ENCODE data around the gene EMP3. TPM values are rescaled to one million over a fixed set of nuclear protein-coding genes. Genes with fewer than 3 reads are reported as not detected.
A peak's percentile ranks its signal among the peaks of the same experiment; 100 is the strongest.

EMP3 gene
- total and polyA plus RNA-seq, 5 experiments from 2014 or later, result 275 to 721 (median 514) TPM

- no peak for DNase-seq
- no peak for ATAC-seq
- POLR2A ChIA-PET, result interaction anchor here (10.6 kb wide), 1 partner anchor 18 kb away, joined by 484 read pairs; the partner anchor contains the start of gene EMP3
- H3K27ac Mint-ChIP-seq, result peak overlapping the region in 2 of 10 donors; percentile 66 to 68
- H3K4me3 Mint-ChIP-seq, result no peak overlapping the region
- peaks cover 9 to 12% (median 10%) of the 10 kb centered on the region in 4 donors for H3K4me1 Mint-ChIP-seq
- no peaks in the 10 kb centered on the region for H3K9me3 Mint-ChIP-seq
- H3K36me3 Mint-ChIP-seq, result peaks cover 0 to 9% (median 2%) of the 10 kb centered on the region in 3 donors
- no peaks in the 10 kb centered on the region for H3K27me3 Mint-ChIP-seq
Measured at GRCh38 chr19:48338802-48339503, 13.6 kb downstream of the EMP3 start.

- Mint-ChIP-seq H3K36me3 (peaks cover 0 to 14% (median 2%) of the 10 kb centered on the region in 3 donors), H3K4me3 (no peak overlapping the region), H3K9me3 (no peaks in the 10 kb centered on the region), H3K27ac (no peak overlapping the region), H3K4me1 (peaks cover 0 to 3% (median 0%) of the 10 kb centered on the region in 4 donors), H3K27me3 (no peaks in the 10 kb centered on the region)
- ATAC-seq, result no peak
- POLR2A ChIA-PET, result interaction anchor here (1.4 kb wide), 2 partner anchors 16 to 20 kb away, joined by 4 to 5 read pairs; partner anchors contain the start of gene EMP3
- DNase-seq, result no peak
Measured at GRCh38 chr19:48340995-48341394, 15.6 kb downstream of the EMP3 start.

GRCh38 chr19:48341515-48342413, 16.4 kb downstream of the EMP3 start:
- POLR2A ChIA-PET, result interaction anchor here (1.4 kb wide), 2 partner anchors 16 to 20 kb away, joined by 4 to 5 read pairs; partner anchors contain the start of gene EMP3
- ATAC-seq, result no peak

GRCh38 chr19:48342414-48342738, 17.0 kb downstream of the EMP3 start:
- Mint-ChIP-seq H3K27ac (no peak overlapping the region), H3K9me3 (no peaks in the 10 kb centered on the region), H3K4me3 (no peak overlapping the region), H3K27me3 (no peaks in the 10 kb centered on the region), H3K36me3 (peaks cover 0 to 18% (median 2%) of the 10 kb centered on the region in 3 donors), H3K4me1 (peaks cover 0 to 3% (median 0%) of the 10 kb centered on the region in 4 donors)
- no peak for DNase-seq
- ATAC-seq, result no peak
- POLR2A ChIA-PET, result no interaction called here

More at GRCh38 chr19:48341515-48342413, 16.4 kb downstream of the EMP3 start:
- Mint-ChIP-seq H3K4me3 (no peak overlapping the region), H3K4me1 (peaks cover 0 to 3% (median 0%) of the 10 kb centered on the region in 4 donors), H3K36me3 (peaks cover 0 to 16% (median 2%) of the 10 kb centered on the region in 3 donors), H3K27me3 (no peaks in the 10 kb centered on the region), H3K9me3 (no peaks in the 10 kb centered on the region), H3K27ac (no peak overlapping the region)
- DNase-seq, result no peak

GRCh38 chr19:48342841-48343540, 17.6 kb downstream of the EMP3 start:
- Mint-ChIP-seq H3K4me3 (no peak overlapping the region), H3K9me3 (no peaks in the 10 kb centered on the region), H3K27me3 (no peaks in the 10 kb centered on the region), H3K36me3 (peaks cover 0 to 18% (median 2%) of the 10 kb centered on the region in 3 donors), H3K27ac (no peak overlapping the region), H3K4me1 (peaks cover 0 to 3% (median 0%) of the 10 kb centered on the region in 4 donors)
- POLR2A ChIA-PET, result interaction anchor here (0.6 kb wide), 1 partner anchor 9 kb away, joined by 3 read pairs; no protein-coding TSS in a partner anchor
- DNase-seq (no peak), ATAC-seq (no peak)

- Mint-ChIP-seq H3K27me3 (no peaks in the 10 kb centered on the region), H3K27ac (peak overlapping the region in 1 of 10 donors; percentile 60), H3K4me3 (no peak overlapping the region), H3K9me3 (no peaks in the 10 kb centered on the region), H3K36me3 (peaks cover 0 to 20% (median 2%) of the 10 kb centered on the region in 3 donors), H3K4me1 (peaks cover 0 to 4% (median 0%) of the 10 kb centered on the region in 4 donors)
- DNase-seq (no peak), ATAC-seq (no peak)
- POLR2A ChIA-PET, result no interaction called here
Measured at GRCh38 chr19:48344892-48345291, 19.5 kb downstream of the EMP3 start.

GRCh38 chr19:48346191-48346590, 20.8 kb downstream of the EMP3 start:
- Mint-ChIP-seq H3K4me3 (no peak overlapping the region), H3K27ac (no peak overlapping the region), H3K27me3 (no peaks in the 10 kb centered on the region), H3K4me1 (peaks cover 2 to 6% (median 2%) of the 10 kb centered on the region in 4 donors), H3K36me3 (peaks cover 0 to 23% (median 2%) of the 10 kb centered on the region in 3 donors), H3K9me3 (no peaks in the 10 kb centered on the region)
- DNase-seq, result no peak
- no peak for ATAC-seq
- POLR2A ChIA-PET, result no interaction called here

GRCh38 chr19:48348045-48348444, 22.7 kb downstream of the EMP3 start:
- DNase-seq, result no peak
- peak overlapping the region in 1 of 10 donors; percentile 53 for H3K27ac Mint-ChIP-seq
- POLR2A ChIA-PET, result interaction anchor here (1.0 kb wide), 1 partner anchor 27 kb away, joined by 3 read pairs; no protein-coding TSS in a partner anchor
- no peak for ATAC-seq
- no peak overlapping the region for H3K4me3 Mint-ChIP-seq
- peaks cover 3 to 11% (median 8%) of the 10 kb centered on the region in 4 donors for H3K4me1 Mint-ChIP-seq
- H3K36me3 Mint-ChIP-seq, result peaks cover 0 to 18% (median 0%) of the 10 kb centered on the region in 3 donors
- H3K27me3 Mint-ChIP-seq, result no peaks in the 10 kb centered on the region
- no peaks in the 10 kb centered on the region for H3K9me3 Mint-ChIP-seq

- no peak overlapping the region for H3K4me3 Mint-ChIP-seq
- DNase-seq (no peak), ATAC-seq (no peak)
- H3K27ac Mint-ChIP-seq, result no peak overlapping the region
- peaks cover 0 to 18% (median 0%) of the 10 kb centered on the region in 3 donors for H3K36me3 Mint-ChIP-seq
- no peaks in the 10 kb centered on the region for H3K27me3 Mint-ChIP-seq
- H3K4me1 Mint-ChIP-seq, result peaks cover 3 to 11% (median 8%) of the 10 kb centered on the region in 4 donors
- POLR2A ChIA-PET, result interaction anchor here (1.0 to 1.2 kb wide), 2 partner anchors 15 to 27 kb away, joined by 3 read pairs; no protein-coding TSS in a partner anchor
- no peaks in the 10 kb centered on the region for H3K9me3 Mint-ChIP-seq
Measured at GRCh38 chr19:48348737-48349136, 23.4 kb downstream of the EMP3 start.

GRCh38 chr19:48350856-48351255, 25.5 kb downstream of the EMP3 start:
- no peak overlapping the region for H3K4me3 Mint-ChIP-seq
- no peak overlapping the region for H3K27ac Mint-ChIP-seq
- no peak for DNase-seq
- H3K9me3 Mint-ChIP-seq, result no peaks in the 10 kb centered on the region
- H3K27me3 Mint-ChIP-seq, result no peaks in the 10 kb centered on the region
- H3K4me1 Mint-ChIP-seq, result peaks cover 3 to 11% (median 8%) of the 10 kb centered on the region in 4 donors
- peaks cover 0 to 13% (median 0%) of the 10 kb centered on the region in 3 donors for H3K36me3 Mint-ChIP-seq
- POLR2A ChIA-PET, result interaction anchor here (0.7 to 1.0 kb wide), 3 partner anchors 17 to 155 kb away, joined by 3 to 7 read pairs (median 4); no protein-coding TSS in a partner anchor
- ATAC-seq, result no peak

GRCh38 chr19:48351341-48351752, 26.0 kb downstream of the EMP3 start:
- POLR2A ChIA-PET, result interaction anchor here (0.7 to 1.5 kb wide), 4 partner anchors 12 to 155 kb away, joined by 3 to 7 read pairs (median 4); partner anchors contain the start of genes SYNGR4 and TMEM143
- Mint-ChIP-seq H3K4me1 (peaks cover 3 to 11% (median 8%) of the 10 kb centered on the region in 4 donors), H3K27ac (no peak overlapping the region), H3K27me3 (no peaks in the 10 kb centered on the region), H3K4me3 (no peak overlapping the region), H3K36me3 (peaks cover 0 to 11% (median 0%) of the 10 kb centered on the region in 3 donors), H3K9me3 (no peaks in the 10 kb centered on the region)
- peak; percentile 58 to 86 (median 70) for DNase-seq
- ATAC-seq, result peak; percentile 86 to 88

GRCh38 chr19:48353677-48354076, 28.3 kb downstream of the EMP3 start:
- Mint-ChIP-seq H3K27me3 (no peaks in the 10 kb centered on the region), H3K4me1 (peaks cover 3 to 9% (median 7%) of the 10 kb centered on the region in 4 donors), H3K9me3 (no peaks in the 10 kb centered on the region), H3K4me3 (no peak overlapping the region), H3K27ac (no peak overlapping the region), H3K36me3 (peaks cover 0 to 8% (median 0%) of the 10 kb centered on the region in 3 donors)
- ATAC-seq (no peak), DNase-seq (no peak)
- POLR2A ChIA-PET, result no interaction called here

All from naive thymus-derived CD8-positive, alpha-beta T cell (primary cell).